ENCODE data around the gene ATP6AP1.

Gene ATP6AP1

DNA sequence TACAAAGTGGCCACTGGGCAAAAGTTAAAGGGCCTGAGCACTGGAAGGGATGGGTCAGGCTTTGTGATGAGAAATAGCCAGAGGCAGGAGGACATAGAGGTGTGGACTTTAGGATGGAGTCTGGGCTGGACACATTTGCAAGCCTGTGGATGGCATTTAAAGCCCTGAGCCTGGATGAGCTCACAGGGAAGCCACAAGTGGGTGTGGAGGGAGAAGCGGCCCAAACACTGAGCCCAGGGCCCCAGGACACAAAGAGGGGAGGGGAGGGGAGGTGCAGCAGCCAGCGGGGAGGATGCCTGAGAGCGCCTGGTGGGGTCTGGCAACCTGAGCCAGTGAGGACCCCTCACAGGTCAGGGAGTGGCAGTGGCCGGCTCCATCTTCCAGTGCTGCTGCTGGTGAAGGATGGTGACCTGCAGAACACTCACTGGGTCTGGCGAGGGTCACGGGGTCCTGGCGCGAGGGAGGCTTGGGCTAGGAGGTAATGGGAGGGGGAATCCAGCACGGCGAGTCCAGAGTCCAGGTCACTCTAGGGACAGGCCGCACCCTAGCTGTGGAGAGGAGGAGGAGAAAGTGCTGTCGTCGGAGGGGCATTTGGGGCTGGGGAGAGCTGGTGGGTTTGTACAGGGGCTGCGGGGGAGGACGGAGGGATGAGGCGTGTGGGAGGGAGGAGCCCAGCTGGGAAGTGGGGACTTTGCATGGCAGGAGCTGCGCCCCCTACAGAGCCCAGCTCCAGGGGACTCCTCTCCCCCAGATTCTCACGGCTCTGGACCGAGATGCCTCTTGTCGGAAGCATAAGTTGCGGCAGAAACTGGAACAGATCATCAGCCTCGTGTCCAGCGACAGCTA is 43.6 kb downstream of the ATP6AP1 start:
- DNase-seq (ENCODE audit: low read depth): no peak

DNA sequence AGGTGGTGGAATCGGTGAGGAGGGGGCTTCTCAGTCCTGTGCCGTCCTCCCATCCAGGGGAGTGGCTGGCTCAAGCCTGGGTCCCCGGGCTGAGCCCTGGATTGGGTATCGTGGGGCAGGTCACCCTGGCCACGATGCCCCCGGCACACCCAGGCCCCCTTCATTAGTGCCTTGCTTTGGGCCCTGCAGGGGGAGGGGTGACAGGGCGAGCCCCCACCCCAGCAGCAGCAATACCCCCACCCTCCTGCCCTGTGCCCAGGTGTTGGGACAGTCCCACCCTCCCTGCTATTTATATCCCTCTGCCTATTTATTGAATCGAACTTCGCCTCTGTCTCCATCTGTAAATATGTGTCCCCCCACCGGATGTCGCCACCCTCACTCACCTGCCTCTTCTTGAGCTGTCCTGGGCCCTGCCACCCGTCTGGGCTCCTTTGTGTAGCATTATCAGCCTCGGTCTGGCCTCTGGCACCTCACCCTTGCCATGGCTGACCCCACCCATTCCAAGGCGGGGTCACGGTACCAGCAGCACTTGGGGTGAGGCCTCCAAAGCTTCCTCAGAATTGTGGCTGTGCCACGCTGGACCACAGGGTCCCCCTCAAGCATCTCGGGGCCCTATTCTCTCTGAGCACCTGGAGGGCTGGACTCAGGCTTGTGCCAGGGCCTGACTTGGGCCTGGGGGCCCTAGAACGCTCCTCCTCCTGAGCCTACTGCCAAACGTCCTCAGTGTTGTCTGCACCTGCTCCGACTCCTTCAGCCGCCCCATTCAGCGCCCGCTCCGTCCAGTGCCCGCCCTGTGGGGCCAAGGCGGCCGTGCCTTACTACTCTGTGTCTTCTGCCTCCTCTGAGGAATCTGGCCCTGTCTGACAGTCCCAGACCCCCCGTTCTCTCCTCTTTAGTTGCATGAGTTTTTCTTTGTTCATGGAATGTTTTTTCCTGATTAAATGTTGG is 44.5 kb downstream of the ATP6AP1 start:
- no peak for DNase-seq (ENCODE audit: low read depth)

DNA sequence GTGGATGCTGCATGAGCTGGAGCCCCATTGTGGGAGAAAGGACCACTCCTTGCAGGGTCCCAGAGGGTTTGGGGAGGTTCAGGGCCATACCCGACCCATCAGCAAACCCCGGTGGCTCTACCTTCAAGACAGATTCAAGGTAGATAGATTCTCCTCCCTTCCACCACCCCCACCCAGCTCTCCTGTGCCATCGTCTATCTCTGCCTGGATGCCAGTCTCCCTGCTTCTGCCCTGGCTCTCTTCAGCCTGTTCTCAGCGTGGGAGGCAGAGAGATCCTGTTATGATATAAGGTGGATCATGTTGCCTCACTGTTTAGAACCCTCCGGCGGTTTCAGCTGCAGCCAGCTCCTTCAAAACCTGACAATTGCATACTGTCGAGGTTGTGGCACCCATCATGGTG is 45.2 kb downstream of the ATP6AP1 start:
- DNase-seq (ENCODE audit: low read depth): no peak

DNA sequence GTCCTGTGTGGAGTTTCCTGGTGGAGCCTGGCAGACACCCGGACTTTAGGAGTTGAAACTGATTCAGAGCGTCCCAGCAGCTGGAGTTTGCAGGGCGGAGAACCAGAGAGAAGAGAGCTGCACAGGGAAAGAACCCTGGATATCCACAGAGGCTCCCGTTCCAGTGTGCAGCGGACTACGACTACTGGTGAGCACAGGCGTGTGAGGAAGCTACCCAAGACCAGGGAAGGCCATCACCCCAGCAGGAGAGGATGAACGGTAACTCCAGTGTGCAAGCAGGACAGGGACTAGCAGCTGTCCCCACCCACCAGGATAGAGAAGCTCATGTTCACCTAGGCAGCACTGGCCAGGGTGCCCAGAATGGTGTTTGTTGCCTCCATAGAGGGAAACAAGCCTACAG is 48.3 kb downstream of the ATP6AP1 start:
- DNase-seq (ENCODE audit: low read depth): no peak

DNA sequence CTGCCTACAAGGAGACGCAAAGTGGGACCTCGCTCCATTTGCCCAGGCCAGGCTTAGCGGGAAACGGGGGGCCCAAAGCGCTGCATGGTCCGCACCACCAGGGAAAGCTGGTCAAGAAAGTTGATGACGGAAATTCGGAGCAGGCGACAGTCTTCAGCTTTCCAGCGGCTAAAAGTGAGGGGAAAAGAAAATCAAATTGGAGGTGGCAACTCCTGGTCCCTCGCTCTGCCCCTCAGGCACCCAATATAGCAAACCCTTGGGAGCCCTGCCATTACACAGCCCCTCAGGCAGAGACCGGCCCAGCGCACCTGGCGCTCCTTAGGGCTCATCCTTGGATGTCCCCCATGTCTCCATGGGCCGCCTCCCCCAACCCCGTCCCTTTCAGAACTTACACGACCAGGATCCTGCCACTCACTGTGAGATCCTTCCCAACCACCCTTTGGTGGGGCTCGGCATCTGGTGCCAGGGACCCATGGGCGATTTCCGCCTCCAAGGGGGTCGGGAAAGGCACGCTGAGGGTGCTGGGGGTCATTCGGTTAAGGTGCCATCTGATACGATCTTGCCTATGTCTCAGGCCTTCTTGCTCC is 49.5 kb downstream of the ATP6AP1 start:
- no peak for DNase-seq (ENCODE audit: low read depth)

DNA sequence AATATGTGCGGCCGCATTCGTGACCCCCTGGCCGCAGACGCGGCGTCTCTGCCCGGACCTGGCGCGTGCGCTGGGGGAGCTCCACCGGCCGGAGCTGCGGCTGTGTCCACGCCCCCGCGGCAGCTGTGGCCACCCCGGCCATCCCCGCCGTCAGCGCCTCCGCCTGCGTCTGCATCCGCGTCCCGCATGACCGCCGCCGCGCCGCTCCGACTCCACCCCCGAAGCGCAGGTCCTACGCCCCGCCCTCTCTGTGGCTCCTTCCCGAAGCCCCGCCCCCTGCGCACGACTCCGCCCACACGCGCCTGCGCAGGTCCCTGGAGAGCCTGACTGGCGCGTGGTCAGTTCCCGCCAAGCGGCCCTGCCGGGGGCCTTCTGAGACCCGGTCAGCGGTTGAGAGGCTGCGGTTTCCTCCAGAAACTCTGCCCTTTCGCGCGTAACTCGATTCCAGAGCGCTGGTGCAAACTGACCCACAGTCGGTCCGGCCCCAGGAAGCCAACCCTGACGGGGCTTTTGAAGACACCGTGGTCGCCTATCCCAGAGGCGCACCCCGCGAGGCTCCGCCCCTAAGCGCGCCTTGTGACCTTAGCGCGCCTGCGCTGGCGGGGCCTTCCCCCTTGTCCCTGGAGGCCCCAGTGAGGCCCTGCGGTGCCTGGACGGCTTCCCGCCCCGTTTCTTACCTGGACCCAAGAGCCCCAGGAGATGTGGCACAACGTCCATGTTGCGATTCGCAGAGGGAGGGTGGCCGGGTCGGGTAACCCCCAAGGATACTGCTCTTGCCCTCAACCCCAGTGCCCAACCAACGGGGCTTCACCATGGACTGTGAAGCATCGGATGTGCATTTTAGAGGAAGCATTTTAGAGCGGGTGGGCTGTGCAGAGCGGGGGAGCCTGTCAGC is 50.5 kb downstream of the ATP6AP1 start, which contains the start of gene LAGE3:
Gene LAGE3 (minus strand): TSS at position 554 of the 895 bp plus-strand sequence. CDS start 366 bp downstream, at position 188.
- peak; percentile 92 for DNase-seq (ENCODE audit: low read depth)

DNA sequence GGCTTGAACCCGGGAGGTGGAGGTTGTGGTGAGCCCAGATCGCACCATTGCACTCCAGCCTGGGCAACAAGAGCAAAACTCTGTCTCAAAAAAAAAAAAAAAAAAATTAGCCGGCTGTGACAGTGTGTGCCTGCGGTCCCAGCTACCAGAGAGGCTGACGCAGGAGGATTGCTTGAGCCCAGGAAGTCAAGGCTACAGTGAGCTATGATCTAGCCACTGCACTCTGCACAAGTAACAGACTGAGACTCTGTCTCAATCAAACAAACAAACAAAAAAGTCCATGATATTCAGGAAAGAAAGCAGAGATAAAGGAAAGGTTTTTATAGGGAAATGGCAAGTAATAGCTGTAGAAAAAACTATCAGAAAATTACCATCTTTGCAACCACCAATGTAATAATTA is 52.7 kb downstream of the ATP6AP1 start:
- DNase-seq (ENCODE audit: low read depth): no peak

DNA sequence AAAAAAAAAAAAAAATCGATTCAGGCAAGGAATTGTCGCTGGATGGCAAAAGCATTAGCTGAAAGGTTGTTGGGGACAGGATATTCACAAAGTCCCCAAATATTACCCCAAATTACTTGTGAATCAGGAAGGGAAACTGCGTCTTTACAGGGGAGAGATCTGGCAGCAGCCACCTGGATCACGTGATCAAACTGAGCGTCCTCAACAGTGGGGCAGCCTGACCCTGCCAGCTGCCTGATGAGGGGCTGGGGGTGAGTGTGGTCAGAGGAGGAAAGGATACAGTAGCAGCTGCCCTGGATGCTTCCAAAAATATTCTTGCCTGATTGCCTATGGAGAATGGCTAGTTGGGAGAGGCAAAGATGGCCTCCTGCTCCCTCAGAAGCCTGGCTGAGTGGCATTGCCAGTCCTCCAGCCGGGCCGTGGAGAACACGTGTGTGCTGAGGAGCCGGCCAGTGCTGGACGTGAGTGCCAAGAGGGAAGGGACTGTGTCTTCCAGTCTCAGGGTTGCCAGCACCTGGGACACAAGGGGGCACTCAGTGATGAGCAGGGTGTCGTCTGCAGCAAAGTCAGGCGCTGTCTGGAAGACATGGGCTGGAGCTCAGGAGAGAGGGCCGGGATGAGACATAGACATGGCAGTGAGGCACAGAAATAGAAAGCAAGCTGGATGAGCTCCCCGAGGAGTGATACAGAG is 53.6 kb downstream of the ATP6AP1 start:
- DNase-seq (ENCODE audit: low read depth): no peak

DNA sequence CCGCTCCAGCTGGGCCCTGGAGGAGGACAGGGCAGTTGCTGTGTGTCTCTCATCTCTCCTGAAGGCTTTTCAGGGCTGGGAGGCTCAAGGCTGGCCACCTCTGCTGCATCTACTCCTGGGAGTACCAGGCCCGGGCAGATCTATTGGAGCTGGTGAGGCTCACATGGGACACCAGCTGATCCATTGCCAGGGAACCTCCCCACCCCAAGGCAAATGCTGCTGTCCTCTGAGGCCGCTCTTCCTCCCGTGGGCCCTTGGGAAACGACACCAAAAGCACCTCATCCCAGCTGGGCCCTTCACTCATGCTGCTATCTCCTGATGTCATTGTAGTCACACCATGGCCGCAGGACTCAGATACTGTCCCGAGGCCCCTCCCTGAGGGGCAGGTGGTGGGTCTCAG is 54.3 kb downstream of the ATP6AP1 start:
- no peak for DNase-seq (ENCODE audit: low read depth)

DNA sequence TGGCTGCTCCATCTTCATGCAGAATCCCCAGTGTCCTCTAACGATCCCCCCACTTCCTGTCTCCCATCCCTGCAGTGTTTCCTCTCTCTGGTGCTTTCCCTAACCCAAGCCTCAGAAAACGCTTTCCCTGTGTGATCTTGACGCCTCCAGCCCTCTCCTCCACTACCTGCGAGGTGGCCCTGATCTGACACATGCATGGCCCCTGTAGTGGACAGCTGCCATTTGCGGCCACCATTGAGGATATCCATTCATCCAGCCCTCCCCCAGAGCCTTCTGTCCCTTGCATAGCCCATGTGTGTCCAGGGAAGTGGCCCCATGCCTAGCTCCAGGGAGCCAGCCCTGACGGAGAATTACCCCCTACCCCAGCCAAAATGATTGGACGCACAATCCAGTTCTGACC is 54.8 kb downstream of the ATP6AP1 start:
- no peak for DNase-seq (ENCODE audit: low read depth)

DNA sequence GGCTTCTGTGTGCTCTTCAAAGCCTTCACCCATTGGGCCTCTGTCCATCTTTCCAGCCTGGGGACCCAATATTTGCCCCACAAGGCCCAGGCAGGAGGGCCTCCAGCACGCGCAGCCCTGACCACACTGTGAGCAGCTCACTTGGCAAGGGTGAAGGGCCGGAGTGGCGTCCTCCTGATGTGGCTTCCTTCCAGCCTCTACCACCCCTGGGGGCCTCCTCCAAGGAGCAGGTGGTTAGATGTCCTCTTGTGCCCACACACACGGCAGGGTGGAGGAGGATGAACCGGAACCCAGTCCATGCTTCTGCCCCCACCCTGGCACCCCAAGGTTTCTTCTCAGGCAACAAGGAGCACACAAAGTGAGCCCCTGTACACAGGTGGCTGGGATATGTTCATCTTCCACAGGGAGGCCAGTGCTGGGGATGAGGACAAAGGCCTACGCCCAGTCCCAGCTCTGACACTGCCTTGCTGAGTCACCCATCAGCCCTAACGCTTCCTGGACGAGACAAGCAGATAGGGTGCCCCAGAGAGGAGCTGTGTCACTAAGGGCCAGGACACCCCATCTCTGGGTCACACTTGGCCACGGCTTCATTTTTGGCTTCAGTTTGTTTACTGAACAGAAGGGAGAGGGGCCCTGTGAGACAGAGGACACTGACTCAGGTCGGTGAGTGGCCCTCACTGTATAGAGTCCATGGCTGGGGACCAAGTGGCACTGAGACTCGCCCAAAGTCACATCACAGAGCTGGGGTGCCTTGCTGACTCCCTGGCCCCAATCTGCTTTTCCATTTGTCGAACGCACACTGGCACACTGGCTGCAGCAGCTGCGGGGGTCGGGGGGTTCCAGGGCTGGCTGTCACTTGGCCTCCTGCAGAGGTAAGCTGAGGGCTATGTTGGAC is 56.0 kb downstream of the ATP6AP1 start:
- DNase-seq (ENCODE audit: low read depth): no peak

DNA sequence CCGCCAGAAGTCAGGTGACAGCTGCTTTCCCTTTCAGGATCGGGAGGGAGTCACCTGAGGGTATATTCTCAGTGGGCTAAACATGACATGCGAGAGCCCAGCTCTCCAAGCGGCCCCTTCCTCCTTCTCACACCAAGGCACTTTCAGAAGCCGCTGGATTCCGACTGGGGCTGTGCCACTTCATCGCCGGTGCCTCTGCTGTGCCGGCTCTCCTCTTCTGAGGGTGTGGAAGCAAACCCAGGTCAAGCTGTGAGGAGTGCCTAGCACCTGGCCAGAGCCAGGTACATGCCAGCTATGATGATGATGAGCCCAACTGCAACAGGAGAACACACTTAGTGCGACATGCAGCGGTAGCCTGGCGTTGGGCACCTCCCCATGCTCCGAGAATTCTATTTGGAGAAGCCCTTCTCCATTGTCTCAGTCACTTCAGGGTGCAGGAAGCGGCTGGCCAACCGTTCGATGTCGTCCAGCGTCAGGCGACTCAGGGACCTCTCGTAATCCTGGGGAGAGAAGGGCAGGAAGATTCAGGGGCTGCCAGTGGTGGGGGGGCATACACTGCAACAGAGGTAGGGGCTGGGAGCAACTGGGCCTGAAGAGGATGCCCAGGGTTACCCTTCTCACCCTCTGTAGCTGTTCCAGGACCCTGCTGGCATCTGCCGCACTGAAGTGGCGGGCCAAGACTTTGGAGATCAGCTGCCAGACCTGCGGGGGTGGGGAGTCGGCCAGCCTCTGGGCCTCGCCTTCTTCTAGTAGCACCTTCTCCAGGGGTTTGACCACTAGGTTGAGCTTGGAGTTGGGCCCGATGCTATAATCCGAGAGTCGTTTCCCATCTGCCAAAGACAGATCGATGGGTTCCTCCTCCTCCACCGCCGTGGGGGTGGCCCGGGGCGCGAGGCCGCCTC is 56.9 kb downstream of the ATP6AP1 start:
- DNase-seq (ENCODE audit: low read depth): no peak

DNA sequence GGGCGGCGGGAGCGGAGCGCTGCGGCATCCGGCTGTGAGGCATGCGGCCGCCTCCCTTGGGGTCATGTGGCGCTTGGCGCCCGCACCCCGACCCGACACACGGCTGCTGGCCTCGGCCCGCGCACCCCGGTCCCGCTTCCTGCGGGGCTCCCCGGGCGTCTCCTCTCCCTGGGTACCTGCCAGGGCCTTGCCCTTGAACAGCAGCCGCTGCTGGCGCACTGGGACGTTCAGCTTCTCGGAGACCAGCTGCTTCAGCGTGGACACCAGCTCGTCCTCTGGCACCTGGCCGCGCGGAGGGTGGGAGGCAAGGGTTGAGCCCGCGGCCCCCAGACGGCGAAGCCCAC is 57.5 kb downstream of the ATP6AP1 start:
- DNase-seq (ENCODE audit: low read depth): no peak

Measured in stimulated activated CD8-positive, alpha-beta memory T cell treated with anti-CD3 and anti-CD28 coated beads, Interleukin-15, amount 100 ng/mL, for 1 hour (primary cell).